ENCODE results near the gene IMMP2L.

DNA sequence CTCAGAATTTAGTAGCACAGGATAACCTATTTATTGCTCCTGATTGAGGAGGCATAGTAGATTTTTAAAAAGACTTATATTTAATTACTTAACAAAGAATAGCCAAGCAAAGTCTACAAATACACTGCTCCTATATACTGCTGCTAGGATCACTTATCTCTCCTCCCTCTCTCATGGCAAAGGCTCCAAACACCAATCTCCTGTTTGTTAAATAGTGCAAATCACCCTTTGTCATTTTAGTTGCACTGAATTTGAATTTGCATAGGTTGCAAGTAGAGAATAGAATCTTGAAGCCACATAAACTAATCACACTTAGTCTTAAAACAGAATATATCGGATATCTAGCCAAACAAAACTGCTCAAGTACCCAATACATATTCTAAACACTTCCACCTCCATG is 690.4 kb downstream of the IMMP2L start:
- TF ChIP-seq ATF3 (CRISPR knock-in tag; IDR thresholded peaks at IDR 0.05) (no peak), REST (IDR thresholded peaks at IDR 0.05; ENCODE audit: borderline replicate concordance in 1 of 2, low read depth in 1 of 2, low read length in 2 of 2) (no peak), ZBTB34 (CRISPR knock-in tag; IDR thresholded peaks at IDR 0.05) (no peak), ZZZ3 (CRISPR knock-in tag; IDR thresholded peaks at IDR 0.05; ENCODE audit: borderline replicate concordance) (no peak), FOSL2 (CRISPR knock-in tag; IDR thresholded peaks at IDR 0.05) (no peak), DMAP1 (CRISPR knock-in tag; IDR thresholded peaks at IDR 0.05) (no peak), RAD21 (CRISPR knock-in tag; IDR thresholded peaks at IDR 0.05) (no peak), MEF2D (CRISPR knock-in tag; IDR thresholded peaks at IDR 0.05) (no peak), CTCF (CRISPR knock-in tag; IDR thresholded peaks at IDR 0.05) (no peak), POLR2AphosphoS2 (IDR thresholded peaks at IDR 0.05; ENCODE audit: low read depth, low read length) (no peak), CC2D1A (CRISPR knock-in tag; IDR thresholded peaks at IDR 0.05) (no peak)

Measured in HepG2 (cell line).